Vagina (tissue), 2 donors: ENCODE results near the gene CMTM3.

Source experiments
- CTCF ChIP-seq, 3 experiments: fragments of 450-650 bp in 2 of 3; fragments of 200-600 bp in 1 of 3; sonication (generic) in 1 of 3; IDR thresholded peaks; one replicate each; pipeline ENCODE4 v1.5.1; 2017 to 2019; ENCODE audit warnings: antibody characterized with exemption in 3 of 3, mild to moderate bottlenecking in 2 of 3, moderate library complexity in 2 of 3
- POLR2AphosphoS5 ChIP-seq, 2 donors: sonication (generic); formaldehyde crosslinking; IDR thresholded peaks; one replicate each; pipeline ENCODE4 v1.9.0; 2017; ENCODE audit warnings: antibody characterized with exemption in 2 of 2, mild to moderate bottlenecking in 2 of 2, low read depth in 1 of 2; ENCODE audit not compliant: insufficient read depth in 1 of 2

- TF ChIP-seq CTCF (IDR thresholded peaks at IDR 0.05) (no peak), POLR2AphosphoS5 (IDR thresholded peaks at IDR 0.05; ENCODE audit: insufficient read depth in 1 of 2, low read depth in 1 of 2) (no peak)
These were observed 45.2 kb downstream of the CMTM3 start for GRCh38 chr16:66649636-66650205.
